ENCODE data around the gene NUMA1.

- no peak for TF ChIP-seq RAD21 (IDR thresholded peaks at IDR 0.05)
- TF ChIP-seq SP1 (IDR thresholded peaks at IDR 0.05), result no peak
Measured at GRCh38 chr11:72009156-72009555, 71.2 kb downstream of the NUMA1 start.

Data from liver (tissue), 2 donors.